ENCODE results near the gene ALDH3B2.
"Not testable (repeated sequence)": the region's sequence is repeated elsewhere in the genome, so short reads cannot be mapped to it uniquely, and the experiment has no call there.

Gene ALDH3B2, protein sequence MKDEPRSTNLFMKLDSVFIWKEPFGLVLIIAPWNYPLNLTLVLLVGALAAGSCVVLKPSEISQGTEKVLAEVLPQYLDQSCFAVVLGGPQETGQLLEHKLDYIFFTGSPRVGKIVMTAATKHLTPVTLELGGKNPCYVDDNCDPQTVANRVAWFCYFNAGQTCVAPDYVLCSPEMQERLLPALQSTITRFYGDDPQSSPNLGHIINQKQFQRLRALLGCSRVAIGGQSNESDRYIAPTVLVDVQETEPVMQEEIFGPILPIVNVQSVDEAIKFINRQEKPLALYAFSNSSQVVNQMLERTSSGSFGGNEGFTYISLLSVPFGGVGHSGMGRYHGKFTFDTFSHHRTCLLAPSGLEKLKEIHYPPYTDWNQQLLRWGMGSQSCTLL
- 0 to 0.09 (median 0) reads per million in 4 experiments for total RNA-seq

GRCh38 chr11:67674442-67674871, at the start of gene ALDH3B2:
Gene ALDH3B2 (minus strand): TSS chr11:67674623. CDS start chr11:67666935, 7,688 bp downstream.
- DNase-seq: no peak

DNA sequence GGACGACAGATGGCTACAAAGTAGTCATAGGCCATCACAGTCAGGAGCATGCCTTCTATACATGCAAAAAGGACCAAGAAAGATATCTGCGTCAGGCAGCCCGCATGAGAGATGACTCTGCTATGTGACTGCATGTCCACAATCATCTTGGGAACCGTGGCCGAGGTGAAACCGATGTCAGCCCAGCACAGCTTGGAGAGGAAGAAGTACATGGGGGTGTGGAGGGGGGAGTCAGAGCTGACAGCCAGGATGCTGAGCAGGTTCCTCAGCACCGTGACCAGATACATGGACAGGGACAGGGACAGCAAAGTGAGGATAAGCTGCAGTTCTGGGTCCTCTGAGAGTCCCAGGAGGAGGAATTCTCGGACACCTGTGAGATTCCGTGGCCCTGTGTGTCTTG, 48.6 kb upstream of the ALDH3B2 start:
- DNase-seq: not testable (repeated sequence)

- not testable (repeated sequence) for DNase-seq
Measured at GRCh38 chr11:67716226-67716625, 41.8 kb upstream of the ALDH3B2 start.

DNA sequence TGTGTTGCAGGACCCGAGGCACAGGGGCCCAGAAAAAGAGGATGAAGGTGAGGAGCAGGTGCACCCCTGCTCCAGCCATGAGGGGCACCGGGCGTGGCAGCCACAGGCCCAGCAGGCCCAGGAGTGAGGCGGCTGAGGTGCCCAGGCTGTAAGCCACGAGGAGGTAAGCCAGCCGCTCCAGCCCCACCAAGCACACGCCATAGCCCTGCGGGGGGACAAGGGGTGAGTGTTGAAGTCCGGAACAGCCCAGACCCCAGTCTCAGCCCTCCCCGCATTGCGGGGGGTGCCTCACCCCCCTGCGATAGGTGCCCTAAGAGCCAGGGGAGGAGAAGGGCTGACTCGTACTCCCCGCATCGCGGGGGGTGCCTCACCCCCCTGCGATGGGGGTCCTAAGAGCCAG, 41.4 kb upstream of the ALDH3B2 start:
- not testable (repeated sequence) for DNase-seq

DNA sequence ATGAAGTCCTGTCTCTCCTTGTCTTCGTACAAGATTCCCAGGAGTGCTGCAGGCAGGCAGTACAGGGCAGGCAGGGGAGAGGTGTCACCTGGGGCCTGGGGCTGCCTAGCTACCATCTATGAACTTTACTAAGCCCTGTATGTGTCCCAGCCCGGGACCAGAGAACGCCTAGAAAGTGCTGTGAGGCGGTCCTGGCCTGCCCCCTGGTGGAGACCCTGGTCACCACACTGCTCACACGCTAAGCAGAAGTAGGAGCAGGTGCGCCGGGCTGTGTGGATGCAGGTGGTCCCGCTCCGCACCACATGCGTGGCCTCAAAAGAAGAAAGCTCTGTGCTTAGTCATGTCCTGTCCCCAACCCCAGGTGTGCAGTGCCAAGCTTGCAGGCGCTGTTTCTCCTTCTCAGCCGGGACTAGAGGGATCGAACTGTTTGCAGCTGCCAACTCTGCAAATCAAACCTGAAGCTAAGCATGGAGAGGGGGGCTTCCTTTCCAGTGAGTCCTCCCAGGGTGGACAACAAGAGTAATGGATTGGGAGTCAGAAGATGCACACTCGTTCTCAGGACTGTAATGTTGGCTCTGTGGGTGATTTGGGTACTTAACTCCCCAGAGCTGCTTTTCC, 39.6 kb upstream of the ALDH3B2 start:
- DNase-seq: not testable (repeated sequence)

GRCh38 chr11:67711676-67712075, 37.3 kb upstream of the ALDH3B2 start:
- not testable (repeated sequence) for DNase-seq

DNA sequence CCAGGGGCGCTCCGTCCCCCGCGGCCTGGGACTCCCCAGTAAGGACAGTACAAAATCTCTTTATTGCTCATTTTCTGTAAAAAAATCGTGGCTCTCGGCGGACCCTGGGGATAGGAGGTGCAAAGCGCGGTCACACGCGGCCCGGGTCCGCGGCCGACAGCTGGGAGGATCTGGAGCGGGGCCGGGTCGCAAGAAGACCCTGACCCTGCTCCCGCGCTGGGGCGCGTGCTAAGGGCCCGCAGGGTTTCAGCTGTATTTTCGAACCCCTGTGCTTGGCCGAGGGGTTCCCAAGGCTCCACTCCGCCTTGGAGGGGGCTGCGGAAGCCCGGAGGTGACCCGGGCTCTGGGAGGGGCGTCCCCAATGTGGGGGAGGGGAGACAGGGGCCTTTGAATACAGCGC, 36.8 kb upstream of the ALDH3B2 start:
- not testable (repeated sequence) for DNase-seq

GRCh38 chr11:67709806-67710205, 35.4 kb upstream of the ALDH3B2 start:
- DNase-seq: not testable (repeated sequence)

DNA sequence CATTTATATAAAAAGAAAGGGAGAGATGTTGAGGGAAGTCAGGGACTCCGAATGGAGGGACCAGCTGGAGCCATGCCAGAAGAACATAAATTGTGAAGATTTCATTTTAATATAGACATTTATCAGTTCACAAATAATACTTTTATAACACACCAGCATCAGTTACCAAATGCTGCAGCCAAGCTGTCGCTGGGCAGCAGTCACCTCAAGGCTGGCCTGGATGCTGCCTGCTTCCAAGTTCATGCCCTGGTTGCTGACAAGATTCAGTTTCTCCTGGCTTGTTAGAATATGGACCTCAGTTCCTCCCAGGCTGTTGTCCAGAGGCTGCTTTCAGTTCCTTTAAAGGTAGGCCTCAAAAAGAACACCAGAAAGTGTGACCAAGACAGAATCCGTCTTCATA, 30.8 kb upstream of the ALDH3B2 start:
- DNase-seq: no peak

DNA sequence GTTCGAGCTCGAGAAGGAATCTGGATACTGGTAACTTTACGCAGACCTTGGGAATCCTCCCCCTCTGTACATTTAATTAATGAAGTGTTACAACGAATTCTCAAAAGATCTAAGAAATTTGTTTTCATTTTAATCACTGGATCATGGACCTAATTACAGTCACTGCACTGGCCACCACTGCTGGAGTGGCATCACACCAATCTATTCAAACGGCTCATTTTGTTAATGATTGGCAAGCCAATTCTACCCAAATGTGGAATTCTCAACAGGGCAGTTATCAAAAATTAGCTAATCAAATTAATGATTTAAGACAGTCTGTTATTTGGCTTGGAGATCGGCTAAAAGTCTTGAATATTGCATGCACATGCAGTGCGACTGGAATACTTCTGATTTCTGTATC, 30.1 kb upstream of the ALDH3B2 start:
- no peak for DNase-seq

DNA sequence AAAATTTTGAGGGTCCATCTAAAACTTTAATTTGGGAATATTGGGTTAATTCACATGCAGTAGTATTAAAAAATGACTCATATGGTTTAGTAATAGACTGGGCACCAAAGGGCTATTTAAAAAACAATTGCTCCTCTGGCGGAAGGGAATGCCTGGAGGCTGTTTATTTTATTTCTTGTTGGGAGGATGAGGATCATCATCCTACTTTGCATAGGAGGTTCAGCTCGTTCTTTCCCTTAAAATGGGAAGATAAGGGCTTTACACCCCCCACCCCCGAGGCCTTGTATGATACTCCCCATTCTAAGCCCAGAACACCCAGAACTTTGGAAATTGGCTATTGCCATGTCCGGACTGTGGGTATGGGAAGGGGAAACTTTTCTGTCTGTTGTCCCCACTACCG, 29.3 kb upstream of the ALDH3B2 start:
- DNase-seq: not testable (repeated sequence)

GRCh38 chr11:67700548-67701262, 26.3 kb upstream of the ALDH3B2 start:
- no peak for DNase-seq

DNA sequence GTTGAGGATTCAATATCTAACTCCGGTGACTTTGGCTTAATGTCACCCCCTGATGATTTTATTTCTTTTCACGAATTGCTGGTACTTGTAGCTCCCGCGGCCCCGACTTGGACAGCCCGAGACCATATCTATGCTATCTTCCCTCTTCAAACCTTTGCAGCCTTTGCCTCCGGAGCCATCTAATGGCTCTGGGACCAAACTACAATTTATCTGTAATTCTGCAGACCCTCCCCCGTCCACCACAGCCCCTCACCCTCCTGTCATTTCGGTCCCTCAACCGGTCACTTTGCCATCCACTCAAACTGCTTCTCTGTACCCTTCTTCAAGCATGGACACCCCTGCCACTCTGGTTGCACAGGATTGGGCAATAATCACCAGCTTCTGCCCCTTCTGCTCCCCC, 25.7 kb upstream of the ALDH3B2 start:
- DNase-seq: no peak

- no peak for DNase-seq
Measured at GRCh38 chr11:67699521-67699920, 25.1 kb upstream of the ALDH3B2 start.

GRCh38 chr11:67698247-67698646, 23.8 kb upstream of the ALDH3B2 start:
- no peak for DNase-seq

DNA sequence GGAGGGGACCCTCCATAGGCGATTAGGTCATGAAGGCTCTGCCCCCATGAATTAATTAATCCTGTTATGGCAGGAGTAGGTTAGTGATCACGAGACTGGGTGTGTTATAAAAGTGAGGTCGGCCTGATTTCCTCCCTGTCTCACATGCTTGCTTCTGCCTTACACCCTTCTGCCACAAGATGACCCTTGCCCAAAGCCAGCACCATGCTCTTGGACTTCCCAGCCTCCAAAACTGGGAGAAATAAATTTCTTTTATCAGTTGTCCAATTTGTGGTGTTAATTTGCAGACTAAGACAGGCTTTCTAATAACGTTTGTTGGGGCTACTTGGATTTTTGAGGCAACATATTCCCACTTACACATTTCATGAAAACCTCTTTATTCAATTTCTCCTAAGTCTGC, 23.4 kb upstream of the ALDH3B2 start:
- no peak for DNase-seq

GRCh38 chr11:67696998-67697397, 22.6 kb upstream of the ALDH3B2 start:
- DNase-seq: no peak

GRCh38 chr11:67695606-67696005, 21.2 kb upstream of the ALDH3B2 start:
- no peak for DNase-seq

- no peak for DNase-seq
Measured at GRCh38 chr11:67694875-67695555, 20.6 kb upstream of the ALDH3B2 start.

- DNase-seq: no peak
Measured at GRCh38 chr11:67691149-67691548, 16.7 kb upstream of the ALDH3B2 start.

DNA sequence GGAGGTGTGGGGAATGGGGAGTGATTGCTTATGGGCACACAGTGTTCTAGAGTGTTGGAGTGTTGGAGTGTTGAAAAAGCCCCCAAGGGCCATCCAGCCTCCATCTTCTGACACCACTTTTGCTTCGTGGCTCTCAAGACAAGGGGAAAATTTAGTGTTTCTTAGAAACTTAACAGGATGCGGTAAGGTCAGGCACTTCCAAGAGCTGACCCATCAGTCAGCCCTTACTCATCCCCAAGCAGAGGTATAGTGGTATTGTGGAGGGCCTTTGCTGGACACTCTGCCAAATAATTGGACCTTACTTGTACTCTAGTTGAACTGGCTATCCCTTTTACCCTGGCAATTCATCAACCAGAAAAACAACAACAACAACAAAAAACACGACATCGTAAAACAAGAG, 14.8 kb upstream of the ALDH3B2 start:
- no peak for DNase-seq

DNA sequence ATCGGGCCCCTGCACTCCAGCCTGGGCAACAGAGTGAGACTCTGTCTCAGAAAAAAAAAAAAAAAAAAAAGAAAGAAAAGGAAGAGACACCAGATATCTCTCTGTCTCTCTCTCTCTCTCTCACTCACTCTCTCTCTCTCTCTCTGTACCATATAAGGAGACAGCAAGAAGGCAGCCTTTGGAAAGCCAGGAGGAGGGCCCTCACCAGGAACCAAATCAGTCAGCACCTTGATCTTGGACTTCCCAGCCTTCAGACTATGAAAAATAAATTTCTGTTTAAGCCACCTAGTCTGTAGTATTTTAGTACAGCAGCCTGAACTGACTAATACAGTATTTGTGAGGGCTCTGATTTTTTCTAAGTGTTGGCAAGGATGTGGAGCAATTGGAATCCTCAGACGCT, 13.6 kb upstream of the ALDH3B2 start:
- DNase-seq: no peak
